GM19238 (cell line): ENCODE data around the gene CTPS1.

Experiments used
- DNase-seq: peaks from one replicate; pipeline ENCODE4 v3.0.0; 2011; ENCODE audit warnings: low spot score; ENCODE audit not compliant: insufficient read length

The CTPS1 gene

GRCh38 chr1:40979241-40980067 is at the start of gene CTPS1:
TSS of gene CTPS1 (plus strand) at chr1:40979696. CDS start at chr1:40983291, 3,595 bp downstream.
- DNase-seq, result peak; percentile 97

GRCh38 chr1:40930174-40930964 is 49.1 kb upstream of the CTPS1 start:
- DNase-seq, result no peak

GRCh38 chr1:40931601-40932000 is 47.9 kb upstream of the CTPS1 start:
- no peak for DNase-seq

- DNase-seq, result no peak
Measured at GRCh38 chr1:40932006-40932405, 47.5 kb upstream of the CTPS1 start.

- DNase-seq, result no peak
Measured at GRCh38 chr1:40936931-40937339, 42.6 kb upstream of the CTPS1 start.

- no peak for DNase-seq
Measured at GRCh38 chr1:40938393-40938792, 41.1 kb upstream of the CTPS1 start.

GRCh38 chr1:40939320-40940059 is 40.0 kb upstream of the CTPS1 start:
- no peak for DNase-seq

GRCh38 chr1:40944326-40944725 is 35.2 kb upstream of the CTPS1 start:
- DNase-seq, result no peak

GRCh38 chr1:40944841-40945430 is 34.6 kb upstream of the CTPS1 start:
- no peak for DNase-seq

GRCh38 chr1:40945491-40945973 is 34.0 kb upstream of the CTPS1 start:
- no peak for DNase-seq

- peak; percentile 20 for DNase-seq
Measured at GRCh38 chr1:40948741-40949443, 30.6 kb upstream of the CTPS1 start.

- no peak for DNase-seq
Measured at GRCh38 chr1:40949563-40949962, 29.9 kb upstream of the CTPS1 start.

GRCh38 chr1:40951943-40952743 is 27.4 kb upstream of the CTPS1 start:
- DNase-seq, result peak; percentile 61

- DNase-seq, result no peak
Measured at GRCh38 chr1:40952744-40953315, 26.7 kb upstream of the CTPS1 start.

- DNase-seq, result no peak
Measured at GRCh38 chr1:40954626-40955025, 24.9 kb upstream of the CTPS1 start.

GRCh38 chr1:40955266-40955665 is 24.2 kb upstream of the CTPS1 start:
- no peak for DNase-seq

GRCh38 chr1:40956407-40956806 is 23.1 kb upstream of the CTPS1 start:
- DNase-seq, result no peak

- DNase-seq, result no peak
Measured at GRCh38 chr1:40958210-40958609, 21.3 kb upstream of the CTPS1 start.

- DNase-seq, result no peak
Measured at GRCh38 chr1:40965531-40965930, 14.0 kb upstream of the CTPS1 start.
